A204.1 (cell line): ENCODE data around the gene SDC1.

Experiments
- FAIRE-seq: peaks from 2 replicates; lab custom pipeline; 2012; peaks lifted over from hg19 to GRCh38; lab: Jason Lieb, UNC

Gene SDC1

GRCh38 chr2:20227894-20228505 lies 3.1 kb upstream of the SDC1 start:
- FAIRE-seq: no peak

- no peak for FAIRE-seq
Observed at GRCh38 chr2:20226152-20226545, 1.2 kb upstream of the SDC1 start.

- no peak for FAIRE-seq
Observed at GRCh38 chr2:20225294-20226151, 593 bp upstream of the SDC1 start.

GRCh38 chr2:20224164-20224715 lies 690 bp downstream of the SDC1 start:
- FAIRE-seq: no peak

GRCh38 chr2:20223407-20224163 lies 1.3 kb downstream of the SDC1 start:
- FAIRE-seq: no peak

GRCh38 chr2:20222769-20223406 lies 2.0 kb downstream of the SDC1 start:
- FAIRE-seq: no peak

- FAIRE-seq: no peak
Observed at GRCh38 chr2:20222014-20222768, 2.7 kb downstream of the SDC1 start.

- no peak for FAIRE-seq
Observed at GRCh38 chr2:20221555-20221973, 3.4 kb downstream of the SDC1 start.

GRCh38 chr2:20220806-20221554 lies 4.0 kb downstream of the SDC1 start:
- FAIRE-seq: no peak

GRCh38 chr2:20219763-20220380 lies 5.1 kb downstream of the SDC1 start:
- FAIRE-seq: no peak

GRCh38 chr2:20218331-20219320 lies 6.3 kb downstream of the SDC1 start:
- FAIRE-seq: no peak

- FAIRE-seq: no peak
Observed at GRCh38 chr2:20217041-20217970, 7.6 kb downstream of the SDC1 start.

GRCh38 chr2:20216130-20217025 lies 8.6 kb downstream of the SDC1 start:
- no peak for FAIRE-seq

- FAIRE-seq: no peak
Observed at GRCh38 chr2:20215183-20216040, 9.5 kb downstream of the SDC1 start.

- FAIRE-seq: no peak
Observed at GRCh38 chr2:20214566-20215182, 10.3 kb downstream of the SDC1 start.
